DND-41 (cell line): ENCODE results near the gene IKBKE.

ENCODE experiments used
- ATAC-seq: fragments of 200-7000 bp; cut with Tn5 transposase; 3 replicates; pipeline ENCODE4 v1.9.1; 2021; ENCODE audit warnings: low read depth; ENCODE audit not compliant: insufficient read depth
- DNase-seq: peaks from one replicate; pipeline ENCODE4 v3.0.0-alpha.2; 2020
- H2AFZ ChIP-seq: 2 replicates; pipeline ENCODE4 v1.6.0; 2012; ENCODE audit warnings: low read depth, low read length
- H3K27ac ChIP-seq: 2 replicates; pipeline ENCODE4 v1.5.1; 2012; ENCODE audit warnings: low read length, inconsistent platforms
- H3K27me3 ChIP-seq: fragments of 200-600 bp; sonication (generic); 2 replicates; pipeline ENCODE4 v1.6.0; 2012; ENCODE audit warnings: low read length, mild to moderate bottlenecking, inconsistent platforms; ENCODE audit not compliant: insufficient read depth, poor library complexity
- H3K36me3 ChIP-seq: 2 replicates; pipeline ENCODE4 v1.5.1; 2012; ENCODE audit warnings: low read length, inconsistent platforms; ENCODE audit not compliant: insufficient read depth
- H3K4me1 ChIP-seq: 2 replicates; pipeline ENCODE4 v1.5.1; 2012; ENCODE audit warnings: mild to moderate bottlenecking, low read length; ENCODE audit not compliant: insufficient read depth
- H3K4me2 ChIP-seq: 2 replicates; pipeline ENCODE4 v1.6.0; 2012; ENCODE audit warnings: mild to moderate bottlenecking, moderate library complexity, low read length, inconsistent platforms; ENCODE audit not compliant: insufficient read depth
- H3K4me3 ChIP-seq, 2 experiments: fragments of 200-600 bp in 1 of 2; shearing (Covaris generic) in 1 of 2; 2 replicates each; pipeline ENCODE4 v1.5.1; 2012 to 2016; ENCODE audit warnings: inconsistent platforms in 2 of 2, low read length in 2 of 2, mild to moderate bottlenecking in 2 of 2, low read depth in 1 of 2, moderate library complexity in 1 of 2
- H3K79me2 ChIP-seq: 2 replicates; pipeline ENCODE4 v1.6.0; 2012; ENCODE audit warnings: low read length, inconsistent platforms; ENCODE audit not compliant: insufficient read depth
- H3K9ac ChIP-seq: 2 replicates; pipeline ENCODE4 v1.6.0; 2012; ENCODE audit warnings: low read depth, mild to moderate bottlenecking, inconsistent platforms, low read length, moderate library complexity
- H3K9me3 ChIP-seq: 2 replicates; pipeline ENCODE4 v1.5.1; 2012; ENCODE audit warnings: low read length, moderate library complexity, mild to moderate bottlenecking, inconsistent platforms; ENCODE audit not compliant: insufficient read depth, severe bottlenecking
- H4K20me1 ChIP-seq: 2 replicates; pipeline ENCODE4 v1.6.0; 2012; ENCODE audit warnings: low read length; ENCODE audit not compliant: insufficient read depth
- EZH2 ChIP-seq: IDR thresholded peaks from 3 replicates; pipeline ENCODE4 v1.6.1; 2012; ENCODE audit warnings: borderline replicate concordance, low read depth, mild to moderate bottlenecking, moderate library complexity, low read length, inconsistent platforms; ENCODE audit not compliant: severe bottlenecking
- TF ChIP-seq, protein P1 (sequence below): IDR thresholded peaks from 2 replicates; pipeline ENCODE4 v1.5.1; 2012; ENCODE audit warnings: borderline replicate concordance, low read length, moderate library complexity, mild to moderate bottlenecking; ENCODE audit not compliant: poor library complexity, severe bottlenecking; ENCODE audit errors: extremely low read depth

IKBKE gene

DNA sequence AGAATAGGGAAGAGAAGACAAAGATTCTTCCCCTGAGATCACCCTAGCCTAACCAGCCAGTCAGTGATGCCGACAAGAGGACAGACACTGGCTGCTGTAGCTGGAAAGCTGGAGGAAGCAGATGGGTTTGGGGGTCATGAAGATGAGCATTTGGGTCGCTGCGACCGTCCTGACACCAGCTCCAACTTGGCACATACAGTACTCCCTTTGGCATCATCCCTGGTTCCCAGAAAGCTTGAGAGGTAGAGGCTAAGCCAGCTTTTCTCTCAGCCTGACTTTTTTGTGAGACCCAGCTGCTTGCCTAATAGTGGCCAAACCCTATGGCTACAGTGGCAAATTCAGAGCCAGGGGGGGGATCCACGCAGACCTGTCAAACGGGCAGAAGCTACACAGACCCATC lies 43.0 kb upstream of the IKBKE start:
- H3K4me1 ChIP-seq: no peaks in the 10 kb centered on the region
- no peak overlapping the region for H3K4me2 ChIP-seq
- no peak overlapping the region for H2AFZ ChIP-seq
- DNase-seq: no peak
- H3K4me3 ChIP-seq: no peak overlapping the region
- peaks cover 36% of the 10 kb centered on the region for H3K36me3 ChIP-seq
- no peaks in the 10 kb centered on the region for H4K20me1 ChIP-seq
- no peak for TF ChIP-seq EZH2
- TF ChIP-seq, protein P1, sequence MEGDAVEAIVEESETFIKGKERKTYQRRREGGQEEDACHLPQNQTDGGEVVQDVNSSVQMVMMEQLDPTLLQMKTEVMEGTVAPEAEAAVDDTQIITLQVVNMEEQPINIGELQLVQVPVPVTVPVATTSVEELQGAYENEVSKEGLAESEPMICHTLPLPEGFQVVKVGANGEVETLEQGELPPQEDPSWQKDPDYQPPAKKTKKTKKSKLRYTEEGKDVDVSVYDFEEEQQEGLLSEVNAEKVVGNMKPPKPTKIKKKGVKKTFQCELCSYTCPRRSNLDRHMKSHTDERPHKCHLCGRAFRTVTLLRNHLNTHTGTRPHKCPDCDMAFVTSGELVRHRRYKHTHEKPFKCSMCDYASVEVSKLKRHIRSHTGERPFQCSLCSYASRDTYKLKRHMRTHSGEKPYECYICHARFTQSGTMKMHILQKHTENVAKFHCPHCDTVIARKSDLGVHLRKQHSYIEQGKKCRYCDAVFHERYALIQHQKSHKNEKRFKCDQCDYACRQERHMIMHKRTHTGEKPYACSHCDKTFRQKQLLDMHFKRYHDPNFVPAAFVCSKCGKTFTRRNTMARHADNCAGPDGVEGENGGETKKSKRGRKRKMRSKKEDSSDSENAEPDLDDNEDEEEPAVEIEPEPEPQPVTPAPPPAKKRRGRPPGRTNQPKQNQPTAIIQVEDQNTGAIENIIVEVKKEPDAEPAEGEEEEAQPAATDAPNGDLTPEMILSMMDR: no peak
- no peak overlapping the region for H3K27ac ChIP-seq
- ATAC-seq: no peak
- H3K79me2 ChIP-seq: no peaks in the 10 kb centered on the region
- no peak overlapping the region for H3K9ac ChIP-seq
- no peaks in the 10 kb centered on the region for H3K27me3 ChIP-seq
- H3K9me3 ChIP-seq: no peaks in the 10 kb centered on the region

DNA sequence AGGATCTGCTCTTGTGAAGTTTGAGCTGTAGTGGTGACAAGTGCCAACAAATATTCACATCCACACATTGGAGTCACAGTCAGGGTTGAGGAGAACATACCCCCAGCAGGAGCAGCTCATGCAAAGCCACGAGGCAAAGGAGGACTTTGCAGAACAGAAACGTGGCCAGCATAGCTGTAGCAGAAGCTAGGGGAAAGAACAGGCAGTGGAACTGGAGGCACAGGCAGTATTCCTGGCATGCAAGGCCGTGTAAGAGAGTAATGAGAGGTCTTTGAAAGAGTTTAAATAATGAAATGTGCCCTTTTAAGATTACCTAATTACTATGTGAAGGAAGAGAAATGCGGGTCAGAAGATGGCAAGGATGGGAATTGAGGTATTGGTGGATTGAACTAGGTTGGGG lies 40.9 kb upstream of the IKBKE start:
- DNase-seq: no peak
- ATAC-seq: no peak
- H4K20me1 ChIP-seq: no peaks in the 10 kb centered on the region
- no peaks in the 10 kb centered on the region for H3K79me2 ChIP-seq
- peaks cover 34% of the 10 kb centered on the region for H3K36me3 ChIP-seq
- no peak overlapping the region for H3K4me2 ChIP-seq
- H3K27ac ChIP-seq: no peak overlapping the region
- TF ChIP-seq, protein P1: no peak
- no peak for TF ChIP-seq EZH2
- H3K9ac ChIP-seq: no peak overlapping the region
- no peak overlapping the region for H2AFZ ChIP-seq
- no peaks in the 10 kb centered on the region for H3K27me3 ChIP-seq
- no peaks in the 10 kb centered on the region for H3K9me3 ChIP-seq
- no peak overlapping the region for H3K4me3 ChIP-seq
- H3K4me1 ChIP-seq: no peaks in the 10 kb centered on the region

DNA sequence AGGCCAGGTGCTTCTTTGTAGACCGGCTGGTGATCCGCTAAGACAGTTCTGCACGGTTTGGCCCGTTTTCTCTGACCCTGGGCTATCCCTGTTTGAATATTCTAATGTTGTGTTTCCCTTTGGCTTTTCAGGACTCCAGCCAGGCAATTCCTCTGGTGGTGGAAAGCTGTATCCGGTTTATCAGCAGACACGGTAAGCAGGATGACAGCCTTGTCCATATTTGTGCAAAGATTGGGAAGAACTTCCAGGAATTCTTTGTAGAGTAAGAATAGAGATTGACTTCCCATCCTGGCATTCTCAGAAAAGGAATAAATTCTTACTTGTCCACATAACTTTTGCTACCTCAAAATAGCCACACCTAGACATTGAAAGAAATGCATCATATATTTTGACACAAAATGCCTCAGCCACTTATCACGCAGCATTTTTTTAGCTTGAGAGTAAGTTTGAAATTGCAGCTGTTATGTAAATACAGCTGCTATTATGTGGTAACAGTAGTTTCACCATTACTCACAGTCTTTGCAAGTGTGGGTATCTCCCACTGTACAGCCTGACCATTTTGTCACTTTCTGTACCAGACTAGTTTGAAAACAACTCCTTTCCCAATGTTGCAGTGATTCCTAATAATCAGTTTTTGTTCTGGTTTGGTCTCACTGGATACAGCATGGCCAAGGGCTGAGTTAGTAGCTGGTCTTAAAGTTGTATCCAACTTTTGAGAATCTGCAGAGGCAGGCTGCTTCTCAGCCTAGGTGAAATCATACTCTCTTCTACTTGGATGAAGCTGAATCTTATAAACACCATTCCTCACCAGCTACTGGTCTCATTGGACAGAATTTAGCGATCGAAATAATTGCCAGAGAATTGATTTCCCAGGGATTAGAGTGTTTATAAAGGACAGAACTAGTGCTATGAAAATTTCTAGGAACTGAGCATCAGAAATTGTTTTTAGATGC lies 40.0 kb upstream of the IKBKE start:
- Histone ChIP-seq H3K27ac (no peak overlapping the region), H3K9me3 (no peaks in the 10 kb centered on the region), H4K20me1 (no peaks in the 10 kb centered on the region), H3K4me1 (no peaks in the 10 kb centered on the region), H3K36me3 (peaks cover 36% of the 10 kb centered on the region), H3K27me3 (no peaks in the 10 kb centered on the region), H3K9ac (no peak overlapping the region), H2AFZ (no peak overlapping the region), H3K4me3 (no peak overlapping the region), H3K4me2 (no peak overlapping the region), H3K79me2 (no peaks in the 10 kb centered on the region)
- ATAC-seq (no peak), DNase-seq (no peak)
- TF ChIP-seq EZH2: no peak
- TF ChIP-seq, protein P1: no peak
